ENCODE results near the gene PEX11A. TPM values are rescaled to one million over a fixed set of nuclear protein-coding genes. Genes with fewer than 3 reads are reported as not detected.

Gene PEX11A
- total RNA-seq, 1 donor from 2014 or later, result 10.1 TPM

DNA sequence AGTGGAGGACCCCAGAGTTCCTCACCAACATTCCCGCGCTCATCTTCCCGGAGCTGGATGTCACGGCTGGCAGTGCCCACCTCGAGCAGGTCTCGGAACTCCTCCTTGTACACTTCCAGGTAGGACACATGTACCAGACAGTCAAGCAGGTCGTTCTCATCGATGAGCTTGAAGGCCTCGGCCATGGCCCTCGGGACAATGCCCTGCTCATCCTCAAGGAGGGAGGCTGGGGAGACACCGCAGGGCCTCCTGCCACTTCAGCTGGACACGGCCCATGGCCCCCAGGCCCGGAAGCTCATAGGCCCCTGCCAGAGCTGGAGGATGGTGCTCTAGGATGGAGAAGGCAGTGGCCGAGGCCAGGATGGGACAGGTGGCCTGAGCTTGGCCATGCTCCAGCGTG lies 40.8 kb downstream of the PEX11A start:
- no peak for TF ChIP-seq CTCF (IDR thresholded peaks at IDR 0.05)
- peaks cover 11% of the 10 kb centered on the region for H3K27me3 ChIP-seq (ENCODE audit: low read depth)
- H3K4me3 ChIP-seq, result no peak overlapping the region
- DNase-seq, result no peak
- H3K27ac ChIP-seq, result no peak overlapping the region
- no peaks in the 10 kb centered on the region for H3K36me3 ChIP-seq
- intact Hi-C loops (cut with DNase I), result no loop called here
- no peaks in the 10 kb centered on the region for H3K9me3 ChIP-seq
- peaks cover 6% of the 10 kb centered on the region for H3K4me1 ChIP-seq
- ATAC-seq, result no peak

- H3K4me1 ChIP-seq, result no peaks in the 10 kb centered on the region
- no peak overlapping the region for H3K4me3 ChIP-seq
- intact Hi-C loops (cut with DNase I), result no loop called here
- TF ChIP-seq CTCF (IDR thresholded peaks at IDR 0.05), result no peak
- no peak for DNase-seq
- no peak for ATAC-seq
- no peaks in the 10 kb centered on the region for H3K36me3 ChIP-seq
- peaks cover 5% of the 10 kb centered on the region for H3K27me3 ChIP-seq (ENCODE audit: low read depth)
- H3K9me3 ChIP-seq, result no peaks in the 10 kb centered on the region
- no peak overlapping the region for H3K27ac ChIP-seq
Observed at GRCh38 chr15:89649013-89649625, 41.4 kb downstream of the PEX11A start.

DNA sequence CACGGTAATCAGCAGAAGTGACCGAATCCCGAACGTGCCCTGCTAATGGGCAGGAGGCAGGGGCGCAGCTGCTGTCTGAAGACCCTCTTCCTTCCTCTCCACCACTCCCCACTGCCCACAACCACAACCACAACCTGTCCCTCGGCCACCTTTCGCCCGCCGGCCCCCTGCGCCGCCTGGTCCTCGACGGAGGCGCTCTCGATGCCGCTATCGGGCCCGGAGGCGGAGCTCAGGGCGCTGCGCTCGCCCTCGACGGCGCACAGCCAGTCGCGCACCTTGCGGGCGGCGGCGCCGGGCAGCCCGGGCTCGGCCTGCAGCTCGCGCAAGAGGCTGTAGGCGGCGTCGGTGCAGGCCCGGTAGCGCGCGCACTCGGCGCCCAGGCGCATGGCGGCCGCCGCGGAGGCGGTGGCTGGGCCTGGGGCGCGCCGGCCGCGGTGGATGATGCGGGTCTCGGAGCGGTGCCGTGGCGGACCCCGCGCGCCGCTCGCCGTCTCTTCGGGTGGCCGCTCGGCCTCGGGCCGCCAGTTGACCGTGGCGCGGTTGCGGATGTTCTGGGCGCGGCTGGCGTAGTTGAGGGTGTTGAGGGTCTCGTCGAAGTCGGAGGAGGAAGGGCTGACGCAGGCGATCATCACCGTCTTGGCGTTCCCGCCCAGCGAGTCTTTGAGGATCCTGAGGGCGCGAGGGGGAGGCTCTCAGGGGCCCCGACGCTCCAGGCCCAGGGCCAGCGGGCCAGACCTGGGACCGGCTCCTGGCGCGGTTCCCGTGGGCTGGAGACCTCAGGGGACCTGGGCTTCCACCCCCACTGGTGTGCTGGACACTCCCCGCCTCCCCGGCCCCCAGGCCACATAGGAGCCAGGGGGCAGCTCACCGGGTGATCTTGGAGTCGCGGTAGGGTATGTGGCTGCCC lies 42.2 kb downstream of the PEX11A start:
- H3K4me1 ChIP-seq, result no peaks in the 10 kb centered on the region
- no peaks in the 10 kb centered on the region for H3K36me3 ChIP-seq
- H3K9me3 ChIP-seq, result no peaks in the 10 kb centered on the region
- H3K4me3 ChIP-seq, result no peak overlapping the region
- H3K27ac ChIP-seq, result no peak overlapping the region
- intact Hi-C loops (cut with DNase I), result no loop called here
- DNase-seq (no peak), ATAC-seq (no peak)
- no peak for TF ChIP-seq CTCF (IDR thresholded peaks at IDR 0.05)
- no peaks in the 10 kb centered on the region for H3K27me3 ChIP-seq (ENCODE audit: low read depth)

DNA sequence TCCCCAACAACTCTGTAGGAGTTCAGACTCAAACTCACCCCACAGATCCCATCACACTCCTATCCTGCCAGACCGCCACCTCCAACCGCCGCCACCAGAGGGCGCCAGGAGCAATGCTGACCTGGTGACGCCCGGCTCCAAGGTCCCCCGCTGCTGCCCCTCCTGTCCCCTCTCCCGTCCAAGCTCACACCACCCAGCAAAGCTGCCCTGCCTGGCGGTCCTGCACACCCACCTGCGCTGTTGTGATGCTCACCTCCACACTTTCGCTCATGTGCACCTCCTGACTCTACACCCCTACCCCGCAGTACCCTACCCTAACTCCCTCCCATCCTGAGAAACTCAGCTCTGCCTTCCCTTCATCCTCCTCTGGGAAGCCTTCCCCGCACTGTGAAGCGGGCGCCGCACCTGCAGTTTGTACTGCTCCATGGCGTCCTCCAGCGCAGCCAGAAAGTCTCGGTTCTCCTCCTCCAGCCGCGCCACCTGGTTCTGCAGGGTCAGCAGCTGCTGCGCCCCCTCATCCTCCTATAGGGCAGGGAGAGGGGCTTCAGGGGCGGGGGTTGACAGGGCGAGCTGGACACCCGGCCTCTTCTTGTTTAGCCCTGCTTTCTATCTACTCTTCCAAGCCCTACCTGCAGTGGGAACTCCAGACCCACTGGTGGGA lies 43.2 kb downstream of the PEX11A start:
- H3K4me3 ChIP-seq, result no peak overlapping the region
- ATAC-seq, result peak; percentile 83 to 86
- intact Hi-C loops (cut with DNase I), result no loop called here

More for the DNA sequence above, 43.2 kb downstream of the PEX11A start:
- H3K4me1 ChIP-seq, result no peaks in the 10 kb centered on the region
- no peak overlapping the region for H3K27ac ChIP-seq
- H3K27me3 ChIP-seq (ENCODE audit: low read depth), result no peaks in the 10 kb centered on the region
- H3K36me3 ChIP-seq, result no peaks in the 10 kb centered on the region
- DNase-seq, result peak; percentile 84
- TF ChIP-seq CTCF (IDR thresholded peaks at IDR 0.05), result peak; percentile 87
- no peaks in the 10 kb centered on the region for H3K9me3 ChIP-seq

Data from lower lobe of right lung (tissue), 2 donors.